GM23248 (cell line): ENCODE data around the gene GSG1L.

Source experiments
- EZH2 ChIP-seq: fragments of 200-600 bp; sonication (generic); IDR thresholded peaks from 2 replicates; pipeline ENCODE4 v1.6.1; 2018; ENCODE audit warnings: antibody characterized with exemption, mild to moderate bottlenecking; ENCODE audit not compliant: insufficient read depth, poor library complexity, severe bottlenecking
- EZH2phosphoT487 ChIP-seq: fragments of 200-600 bp; sonication (generic); IDR thresholded peaks from 2 replicates; pipeline ENCODE4 v1.6.1; 2018; ENCODE audit warnings: antibody characterized with exemption, moderate library complexity, mild to moderate bottlenecking, low read depth; ENCODE audit not compliant: insufficient read depth

GRCh38 chr16:27816561-27816960 is 247.0 kb downstream of the GSG1L start:
- TF ChIP-seq EZH2 = no peak
- no peak for TF ChIP-seq EZH2phosphoT487
